DMS53 treated with DMSO at 0.1 percent for 48 hours (cell line): ENCODE data around the gene RPL10A.
A peak's percentile ranks its signal among the peaks of the same experiment; 100 is the strongest.
"Not testable (repeated sequence)": the region's sequence is repeated elsewhere in the genome, so short reads cannot be mapped to it uniquely, and the experiment has no call there.

ENCODE experiments used
- DNase-seq: peaks from one replicate; lab custom pipeline; 2025; ENCODE audit not compliant: unreplicated experiment; lab: John Stamatoyannopoulos, UW

RPL10A gene

DNA sequence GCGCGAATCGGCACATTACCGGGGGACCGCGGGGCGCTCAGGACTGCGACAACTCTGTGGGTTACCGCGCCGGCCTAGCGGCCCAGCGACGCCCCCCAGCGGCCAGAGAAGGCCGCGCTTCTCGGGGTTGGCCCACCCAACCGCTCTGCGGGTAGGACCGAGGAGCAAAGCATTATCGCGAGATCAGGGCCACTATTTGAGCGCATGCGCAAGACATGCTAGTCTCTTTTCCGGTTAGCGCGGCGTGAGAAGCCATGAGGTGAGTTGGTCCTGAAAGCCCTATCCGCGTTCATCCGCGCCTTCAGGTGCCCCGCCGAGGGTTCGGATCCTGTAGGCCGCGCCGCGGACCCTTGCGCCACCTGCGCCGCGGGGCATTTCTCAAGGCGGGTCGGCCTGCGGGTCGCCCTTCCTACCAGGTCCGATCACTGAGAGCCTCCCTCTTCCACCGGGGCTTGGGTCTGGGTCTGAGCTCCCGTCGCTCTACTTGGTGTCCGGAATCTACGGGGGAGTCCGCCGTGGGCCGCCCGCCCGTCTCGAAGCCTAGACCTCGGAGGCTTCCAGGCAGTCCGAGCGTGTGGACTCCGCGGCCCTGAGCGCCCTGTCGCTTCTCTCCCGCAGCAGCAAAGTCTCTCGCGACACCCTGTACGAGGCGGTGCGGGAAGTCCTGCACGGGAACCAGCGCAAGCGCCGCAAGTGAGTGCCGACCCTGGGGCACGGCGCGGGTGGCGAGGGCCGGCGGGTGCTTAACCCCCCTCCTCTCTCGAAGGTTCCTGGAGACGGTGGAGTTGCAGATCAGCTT is at the start of gene RPL10A:
Gene RPL10A (plus strand): TSS at position 221 of the 799 bp plus-strand sequence. CDS start 34 bp downstream, at position 255.
- peak; percentile 88 for DNase-seq

- DNase-seq = no peak
Measured at GRCh38 chr6:35419417-35419816, 48.8 kb upstream of the RPL10A start.

- DNase-seq = no peak
Measured at GRCh38 chr6:35419961-35420360, 48.2 kb upstream of the RPL10A start.

DNA sequence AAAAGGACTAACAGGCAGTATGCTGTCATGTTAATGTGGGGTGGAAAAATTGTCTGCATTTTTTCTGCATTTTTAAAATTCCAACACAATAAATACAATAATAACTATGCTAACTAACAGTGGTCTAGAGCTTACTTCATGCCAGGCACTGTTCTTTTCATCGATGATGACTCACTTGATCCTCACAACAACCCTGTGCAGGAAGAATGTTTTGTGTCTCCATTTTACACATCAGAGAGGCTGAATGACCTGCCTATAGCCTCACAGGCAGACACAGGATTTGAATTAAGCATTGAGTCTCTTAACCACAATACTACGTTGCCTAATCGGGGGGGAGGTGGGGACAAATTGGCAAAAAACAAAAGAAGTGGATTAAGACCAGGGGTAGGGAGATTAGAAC is 42.9 kb upstream of the RPL10A start:
- no peak for DNase-seq

DNA sequence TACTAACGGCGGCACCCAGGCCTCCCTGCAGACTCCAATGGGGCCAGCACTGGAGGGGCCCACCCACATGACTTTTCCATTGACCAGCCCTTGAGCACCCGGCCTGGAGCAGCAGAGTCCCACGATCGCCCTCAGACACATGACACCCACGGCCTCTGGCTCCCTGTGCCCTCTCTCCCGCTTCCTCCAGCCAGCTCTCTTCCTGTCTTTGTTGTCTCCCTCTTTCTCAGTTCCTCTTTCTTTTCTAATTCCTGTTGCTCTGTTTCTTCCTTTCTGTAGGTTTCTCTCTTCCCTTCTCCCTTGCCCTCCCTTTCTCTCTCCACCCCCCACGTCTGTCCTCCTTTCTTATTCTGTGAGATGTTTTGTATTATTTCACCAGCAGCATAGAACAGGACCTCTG is 42.1 kb upstream of the RPL10A start:
- DNase-seq = no peak

DNA sequence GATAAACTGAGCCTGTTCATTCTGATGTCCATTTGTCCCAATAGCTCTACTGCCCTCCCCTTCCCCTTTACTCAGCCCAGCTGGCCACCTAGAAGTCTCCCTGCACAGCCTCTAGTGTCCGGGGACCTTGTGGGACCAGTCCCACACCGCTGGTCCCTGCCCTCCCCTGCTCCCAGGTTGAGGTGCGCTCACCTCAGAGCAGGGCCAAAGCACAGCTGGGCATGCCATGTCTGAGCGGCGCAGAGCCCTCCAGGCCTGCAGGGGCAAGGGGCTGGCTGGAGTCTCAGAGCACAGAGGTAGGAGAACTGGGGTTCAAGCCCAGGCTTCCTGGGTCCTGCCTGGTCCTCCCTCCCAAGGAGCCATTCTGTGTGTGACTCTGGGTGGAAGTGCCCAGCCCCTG is 40.8 kb upstream of the RPL10A start:
- DNase-seq = no peak

GRCh38 chr6:35427851-35428321 is 40.3 kb upstream of the RPL10A start:
- DNase-seq = no peak

DNA sequence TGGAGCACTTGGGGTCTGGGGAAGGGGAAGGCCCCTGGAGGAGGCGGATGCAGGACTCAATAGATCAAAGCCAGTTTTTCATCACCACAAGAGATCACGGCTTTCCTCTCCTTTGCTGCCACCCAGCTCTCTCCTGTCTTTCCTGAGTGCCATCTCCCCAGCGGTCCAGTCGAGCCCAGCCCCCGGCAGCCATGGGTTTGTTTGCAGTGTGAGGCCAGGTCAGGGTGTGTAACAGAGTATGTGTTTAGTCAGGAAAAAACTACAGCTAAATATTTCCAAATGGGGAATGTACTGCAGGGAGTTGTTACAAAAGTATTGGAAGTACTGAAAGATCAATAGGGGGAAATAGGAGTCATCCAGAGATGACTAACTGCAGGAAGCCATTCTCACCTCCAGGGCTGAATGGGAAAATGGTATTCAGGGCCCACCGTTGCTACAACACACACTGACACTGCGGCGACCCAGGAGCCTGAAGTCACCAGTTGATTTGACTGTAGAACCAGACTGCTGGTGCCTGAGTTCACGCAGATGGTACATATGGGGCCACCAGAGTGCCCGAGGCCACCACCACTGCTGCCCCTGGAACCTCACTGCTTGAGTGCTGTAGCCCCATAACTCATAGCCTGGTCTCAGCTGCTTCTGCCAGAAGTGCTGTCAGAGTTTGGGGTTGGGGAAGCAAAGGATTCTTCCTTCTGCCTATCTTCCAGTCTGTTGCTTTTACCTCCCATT is 39.6 kb upstream of the RPL10A start:
- DNase-seq = no peak

DNA sequence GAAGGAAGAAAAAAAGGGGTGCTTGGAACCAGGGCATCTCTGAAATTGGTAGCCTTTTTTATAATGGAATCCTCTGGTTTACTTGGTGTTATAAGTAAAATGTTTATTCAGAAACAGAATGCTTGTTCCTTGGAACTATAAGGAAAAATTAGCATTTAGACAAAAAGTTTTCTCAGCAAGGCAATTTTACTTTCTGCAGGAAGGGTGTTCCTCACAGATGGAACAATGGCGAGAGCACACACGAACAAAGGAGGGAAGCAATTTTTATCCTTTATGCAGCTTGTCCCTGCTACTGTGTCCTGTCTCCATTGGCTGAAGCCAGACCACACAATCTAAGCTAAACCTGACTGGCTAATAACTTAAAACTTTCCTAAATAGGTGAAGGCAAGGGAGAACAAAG is 38.7 kb upstream of the RPL10A start:
- no peak for DNase-seq

DNA sequence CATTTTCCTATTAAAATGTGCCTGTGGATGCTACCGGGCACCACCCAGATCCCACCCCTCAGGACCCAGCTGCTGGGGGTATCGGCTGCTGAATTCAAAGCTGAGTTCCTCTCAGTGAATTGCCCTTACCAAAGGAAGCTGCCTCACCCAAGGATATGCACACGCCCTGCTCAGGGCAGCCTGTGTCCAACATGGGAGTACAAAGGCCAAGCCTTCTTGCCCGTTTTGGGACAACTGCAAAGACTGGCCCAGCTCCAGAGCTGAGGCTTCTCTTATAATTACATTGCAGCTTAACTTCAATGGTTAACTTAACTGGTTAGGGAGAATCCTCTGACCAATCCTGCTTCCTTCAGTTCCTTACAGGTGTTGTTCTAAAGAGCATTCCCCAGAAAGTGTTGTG is 35.9 kb upstream of the RPL10A start:
- DNase-seq = no peak

DNA sequence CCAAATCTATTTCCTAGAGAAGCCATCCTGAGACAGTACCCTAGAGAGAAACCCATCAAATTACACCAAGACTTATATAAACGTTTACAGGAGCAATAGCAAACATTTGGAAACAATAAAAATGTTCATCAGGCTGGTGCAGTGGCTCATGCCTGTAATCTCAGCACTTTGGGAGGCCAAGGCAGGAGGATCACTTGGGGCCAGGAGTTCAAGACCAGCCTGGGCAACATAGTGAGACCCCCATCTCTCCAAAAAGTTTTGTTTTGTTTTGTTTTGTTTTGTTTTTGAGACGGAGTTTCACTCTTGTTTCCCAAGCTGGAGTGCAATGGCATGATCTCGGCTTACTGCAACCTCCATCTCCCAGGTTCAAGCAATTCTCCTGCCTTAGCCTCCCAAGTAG is 35.5 kb upstream of the RPL10A start:
- DNase-seq = not testable (repeated sequence)

- no peak for DNase-seq
Measured at GRCh38 chr6:35435074-35435837, 32.9 kb upstream of the RPL10A start.

DNA sequence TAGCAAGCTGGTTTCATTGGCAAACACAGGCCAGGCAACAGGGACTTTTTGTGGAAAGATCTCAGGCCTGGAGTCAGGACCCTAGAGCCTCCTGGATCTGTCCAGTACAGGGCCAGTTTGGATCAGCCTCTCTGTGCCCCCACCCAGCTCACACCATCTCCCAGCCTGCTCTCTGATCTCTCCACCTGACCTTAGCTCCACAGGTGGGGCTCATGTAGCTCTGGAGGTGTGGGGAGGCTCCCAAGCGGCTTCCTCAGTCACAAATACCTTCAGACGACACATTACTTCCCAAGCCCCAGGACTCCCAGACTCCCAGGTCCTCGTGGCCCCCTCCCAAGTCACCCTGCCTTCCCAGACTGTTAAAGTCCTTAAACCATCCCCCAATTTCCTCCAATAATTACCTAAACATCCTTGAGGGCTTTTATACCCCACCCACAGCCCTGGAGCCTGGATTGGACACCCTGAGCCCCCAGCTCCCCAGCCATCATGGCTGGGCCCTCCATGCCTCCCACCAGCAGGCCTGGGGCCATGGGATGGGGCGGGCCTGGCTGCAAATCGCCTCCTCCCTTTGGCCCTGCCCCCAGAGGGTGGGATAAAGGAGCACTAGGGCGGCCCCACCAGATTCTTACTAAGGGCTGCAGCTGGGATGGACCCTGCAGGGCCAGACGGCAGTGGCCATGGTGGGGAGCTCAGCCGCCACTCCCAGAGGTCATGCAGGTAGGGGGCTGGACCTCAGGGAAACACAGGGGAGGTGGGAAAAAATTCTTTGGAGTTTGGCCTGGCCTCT is 31.9 kb upstream of the RPL10A start:
- DNase-seq = no peak

GRCh38 chr6:35438378-35439065 is 29.7 kb upstream of the RPL10A start:
- DNase-seq = not testable (repeated sequence)

GRCh38 chr6:35439308-35439707 is 28.9 kb upstream of the RPL10A start:
- no peak for DNase-seq

- DNase-seq = no peak
Measured at GRCh38 chr6:35441205-35441604, 27.0 kb upstream of the RPL10A start.

- no peak for DNase-seq
Measured at GRCh38 chr6:35441642-35442041, 26.6 kb upstream of the RPL10A start.

GRCh38 chr6:35442693-35443092 is 25.5 kb upstream of the RPL10A start:
- no peak for DNase-seq

DNA sequence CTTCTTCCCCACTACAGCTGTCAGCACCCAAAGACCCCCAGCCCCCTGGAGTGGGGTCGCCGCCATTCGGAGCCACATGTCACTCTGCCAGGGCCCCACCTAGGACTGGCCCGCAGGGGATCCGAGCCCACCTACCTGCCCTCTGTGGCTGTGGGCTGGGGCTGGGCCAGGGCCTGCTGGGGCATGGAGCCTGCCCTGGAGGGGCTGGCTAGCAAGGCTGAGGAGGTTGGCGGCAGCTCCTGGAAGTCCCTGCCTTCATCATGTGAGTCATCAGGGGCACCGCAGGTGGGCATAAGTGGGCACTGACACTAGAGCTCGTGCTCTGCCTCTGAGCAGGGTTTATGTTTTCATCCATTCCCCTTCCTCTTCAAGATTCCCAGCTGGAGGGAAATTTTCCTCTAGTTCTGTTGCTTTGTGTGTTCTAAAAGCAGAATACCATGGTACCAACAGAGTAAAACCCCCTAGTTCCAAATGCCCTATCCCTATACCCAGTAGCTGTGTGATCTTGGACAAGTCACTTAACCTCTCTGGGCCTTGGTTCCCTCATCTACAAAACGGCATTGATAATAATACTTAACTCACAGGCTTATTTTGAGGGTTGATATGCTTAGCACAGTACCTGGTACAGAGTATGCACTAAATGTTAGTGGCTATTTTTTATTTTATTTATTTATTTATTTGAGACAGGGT is 24.7 kb upstream of the RPL10A start:
- no peak for DNase-seq

GRCh38 chr6:35445691-35446090 is 22.5 kb upstream of the RPL10A start:
- DNase-seq = no peak
